Activated T-helper 1 cell treated with anti-CD3 and anti-CD28 coated beads, Interleukin-2, amount 50 U/mL, for 16 hours (primary cell): ENCODE results near the gene IGFBP3.

Experiments used
- DNase-seq, 2 donors: peaks; one replicate each; pipeline ENCODE4 v3.0.0-alpha.2; 2020; ENCODE audit warnings: low read depth in 1 of 2, low spot score in 1 of 2

IGFBP3 gene

GRCh38 chr7:45873355-45873754 is 47.7 kb downstream of the IGFBP3 start:
- no peak for DNase-seq

- no peak for DNase-seq
These were observed 48.1 kb downstream of the IGFBP3 start, which contains the start of gene CCDC201 for GRCh38 chr7:45873035-45873354. Gene CCDC201 (minus strand): TSS chr7:45873082. CDS start chr7:45873007, 75 bp downstream.

GRCh38 chr7:45872116-45873034 is 48.7 kb downstream of the IGFBP3 start:
- no peak for DNase-seq

DNA sequence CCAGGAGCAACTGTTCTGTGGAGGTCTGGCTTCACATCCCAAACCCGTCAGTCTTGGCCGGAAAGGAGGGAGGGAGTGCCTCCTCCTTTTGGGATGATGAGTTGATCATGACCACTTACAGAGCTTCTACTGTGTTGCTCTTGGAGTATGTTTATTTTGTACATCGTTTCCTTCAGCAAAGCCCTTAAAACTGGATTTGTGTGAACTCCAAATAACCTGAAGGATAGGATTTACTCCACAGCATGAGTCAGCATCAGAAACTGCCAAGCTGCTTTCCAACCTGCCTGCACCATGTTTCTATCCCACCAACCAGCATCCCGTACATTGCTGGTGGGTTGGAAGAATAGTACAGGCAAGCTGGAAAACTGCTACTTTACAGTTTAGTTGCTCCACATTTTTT is 51.6 kb downstream of the IGFBP3 start:
- no peak for DNase-seq

DNA sequence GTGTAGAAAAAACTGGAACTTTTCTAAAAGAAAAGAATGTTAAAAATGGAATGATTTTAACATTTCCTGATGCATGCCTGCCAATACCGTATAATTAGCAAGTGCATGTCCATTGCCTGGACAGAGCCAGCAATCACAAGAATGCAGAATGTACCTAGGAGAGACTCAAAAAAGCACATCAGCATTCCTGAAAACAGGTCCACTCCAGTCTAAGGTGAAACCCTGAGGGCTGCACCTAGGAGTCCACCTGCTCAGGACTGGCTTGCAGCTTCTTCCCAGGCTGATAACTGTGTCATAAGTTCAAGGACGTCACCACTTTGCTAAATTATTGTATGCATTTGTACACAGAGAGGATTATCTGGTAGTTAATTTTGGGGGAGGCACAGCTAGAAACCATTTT is 53.6 kb downstream of the IGFBP3 start:
- DNase-seq, result no peak

GRCh38 chr7:45865594-45866410 is 55.3 kb downstream of the IGFBP3 start:
- no peak for DNase-seq

- no peak for DNase-seq
These were observed 57.4 kb downstream of the IGFBP3 start for GRCh38 chr7:45863715-45864114.
